ENCODE results near the gene TLL2. TPM values are rescaled to one million over a fixed set of nuclear protein-coding genes. Genes with fewer than 3 reads are reported as not detected.

Gene TLL2
- polyA plus RNA-seq, 2 of the 4 experiments (the other 2 are of a cell fraction) = 0.08 to 0.13 TPM

DNA sequence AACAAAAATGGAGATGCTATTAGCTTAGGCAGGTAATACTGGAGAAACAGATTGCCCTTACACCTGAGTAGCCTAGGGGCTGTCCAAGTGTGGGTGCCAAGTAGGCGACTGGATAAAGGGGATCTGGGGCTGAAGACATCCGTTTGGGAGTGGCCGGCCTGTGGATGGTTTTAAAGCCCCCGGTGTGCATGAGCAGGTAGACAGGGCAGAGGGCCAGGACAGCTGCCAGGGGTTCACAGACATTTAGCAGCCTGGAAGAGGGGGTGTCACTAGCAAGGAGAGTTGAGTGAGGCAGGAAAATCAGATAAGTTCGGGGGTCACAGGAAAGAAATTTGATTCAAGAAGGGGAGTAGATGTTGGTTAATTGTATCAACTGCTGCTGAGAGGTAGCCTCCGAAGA lies 153.4 kb downstream of the TLL2 start:
- Histone ChIP-seq H3K4me1 (no peaks in the 10 kb centered on the region), H3K9me3 (no peaks in the 10 kb centered on the region), H3K4me3 (no peak overlapping the region), H3K27ac (no peak overlapping the region), H3K4me2 (no peak overlapping the region)
- no peak for DNase-seq (ENCODE audit: low read depth in 1 of 2, low spot score in 1 of 2)
- TF ChIP-seq, protein P1, sequence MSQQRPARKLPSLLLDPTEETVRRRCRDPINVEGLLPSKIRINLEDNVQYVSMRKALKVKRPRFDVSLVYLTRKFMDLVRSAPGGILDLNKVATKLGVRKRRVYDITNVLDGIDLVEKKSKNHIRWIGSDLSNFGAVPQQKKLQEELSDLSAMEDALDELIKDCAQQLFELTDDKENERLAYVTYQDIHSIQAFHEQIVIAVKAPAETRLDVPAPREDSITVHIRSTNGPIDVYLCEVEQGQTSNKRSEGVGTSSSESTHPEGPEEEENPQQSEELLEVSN (IDR thresholded peaks at IDR 0.05; ENCODE audit: borderline replicate concordance, low read depth) = no peak
- no peak for TF ChIP-seq ZC3H11A (IDR thresholded peaks at IDR 0.05)
- TF ChIP-seq CBX2 (IDR thresholded peaks at IDR 0.05; ENCODE audit: borderline replicate concordance, low read depth) = no peak
- TF ChIP-seq MYC (IDR thresholded peaks at IDR 0.05; ENCODE audit: borderline replicate concordance, low read length) = no peak
- ChIA-PET POLR2A (no interaction called here), CTCF (interaction anchor here (2.6 to 3.2 kb wide), 2 partner anchors 11 kb away, joined by 13 to 17 read pairs; no protein-coding TSS in a partner anchor)
- no peak for ATAC-seq
- no peak for FAIRE-seq
- WGBS (ENCODE audit: missing lambda C conversion rate) = 47% methylated on average over 6 of the region's 6 CpGs

DNA sequence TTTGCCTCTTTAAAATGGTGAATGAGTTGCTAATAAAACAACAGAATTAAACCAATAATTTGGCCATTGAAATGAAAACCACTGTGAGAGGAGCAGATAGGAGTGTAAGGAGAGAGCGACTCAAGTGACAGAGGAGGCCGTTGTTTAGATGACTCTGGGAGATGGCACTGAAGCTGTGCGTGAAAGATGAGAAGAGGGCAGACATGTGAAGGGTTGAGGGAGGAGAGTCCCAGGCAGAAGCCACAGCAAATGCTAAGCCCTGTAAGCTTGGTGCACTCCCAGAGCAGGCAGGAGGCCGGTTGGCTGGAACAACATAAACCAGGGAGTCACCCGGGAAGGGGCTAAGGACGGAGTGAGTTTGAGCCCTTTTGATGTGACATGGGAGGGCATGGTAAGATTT lies 154.1 kb downstream of the TLL2 start:
- H3K4me2 ChIP-seq = no peak overlapping the region
- 50% methylated on average over 6 of the region's 6 CpGs for WGBS (ENCODE audit: missing lambda C conversion rate)
- DNase-seq (ENCODE audit: low read depth in 1 of 2, low spot score in 1 of 2) = no peak
- TF ChIP-seq MAFK (IDR thresholded peaks at IDR 0.05; ENCODE audit: partially characterized antibody) = no peak
- TF ChIP-seq, protein P1 (IDR thresholded peaks at IDR 0.05; ENCODE audit: borderline replicate concordance, low read depth) = no peak
- TF ChIP-seq, protein P2, sequence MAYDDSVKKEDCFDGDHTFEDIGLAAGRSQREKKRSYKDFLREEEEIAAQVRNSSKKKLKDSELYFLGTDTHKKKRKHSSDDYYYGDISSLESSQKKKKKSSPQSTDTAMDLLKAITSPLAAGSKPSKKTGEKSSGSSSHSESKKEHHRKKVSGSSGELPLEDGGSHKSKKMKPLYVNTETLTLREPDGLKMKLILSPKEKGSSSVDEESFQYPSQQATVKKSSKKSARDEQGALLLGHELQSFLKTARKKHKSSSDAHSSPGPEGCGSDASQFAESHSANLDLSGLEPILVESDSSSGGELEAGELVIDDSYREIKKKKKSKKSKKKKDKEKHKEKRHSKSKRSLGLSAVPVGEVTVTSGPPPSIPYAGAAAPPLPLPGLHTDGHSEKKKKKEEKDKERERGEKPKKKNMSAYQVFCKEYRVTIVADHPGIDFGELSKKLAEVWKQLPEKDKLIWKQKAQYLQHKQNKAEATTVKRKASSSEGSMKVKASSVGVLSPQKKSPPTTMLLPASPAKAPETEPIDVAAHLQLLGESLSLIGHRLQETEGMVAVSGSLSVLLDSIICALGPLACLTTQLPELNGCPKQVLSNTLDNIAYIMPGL (CRISPR knock-in tag; IDR thresholded peaks at IDR 0.05; ENCODE audit: borderline replicate concordance) = no peak
- TF ChIP-seq ZFP36 (IDR thresholded peaks at IDR 0.05; ENCODE audit: borderline replicate concordance, partially characterized antibody) = no peak
- no peak for TF ChIP-seq TFCP2L1 (CRISPR knock-in tag; IDR thresholded peaks at IDR 0.05)
- no peak for TF ChIP-seq GATA3 (IDR thresholded peaks at IDR 0.05; ENCODE audit: borderline replicate concordance)
- TF ChIP-seq MYC (IDR thresholded peaks at IDR 0.05; ENCODE audit: borderline replicate concordance, low read length) = no peak
- TF ChIP-seq ATOH8 (CRISPR knock-in tag; IDR thresholded peaks at IDR 0.05; ENCODE audit: low read depth) = no peak
- no peak for TF ChIP-seq NPAS2 (CRISPR knock-in tag; IDR thresholded peaks at IDR 0.05; ENCODE audit: borderline replicate concordance)
- TF ChIP-seq, protein P3, sequence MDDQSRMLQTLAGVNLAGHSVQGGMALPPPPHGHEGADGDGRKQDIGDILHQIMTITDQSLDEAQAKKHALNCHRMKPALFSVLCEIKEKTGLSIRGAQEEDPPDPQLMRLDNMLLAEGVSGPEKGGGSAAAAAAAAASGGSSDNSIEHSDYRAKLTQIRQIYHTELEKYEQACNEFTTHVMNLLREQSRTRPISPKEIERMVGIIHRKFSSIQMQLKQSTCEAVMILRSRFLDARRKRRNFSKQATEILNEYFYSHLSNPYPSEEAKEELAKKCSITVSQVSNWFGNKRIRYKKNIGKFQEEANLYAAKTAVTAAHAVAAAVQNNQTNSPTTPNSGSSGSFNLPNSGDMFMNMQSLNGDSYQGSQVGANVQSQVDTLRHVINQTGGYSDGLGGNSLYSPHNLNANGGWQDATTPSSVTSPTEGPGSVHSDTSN (IDR thresholded peaks at IDR 0.05) = no peak
- TF ChIP-seq JUNB (IDR thresholded peaks at IDR 0.05) = no peak
- TF ChIP-seq RNF2 (IDR thresholded peaks at IDR 0.05; ENCODE audit: borderline replicate concordance, low read depth) = no peak
- no peak for TF ChIP-seq RCOR1 (IDR thresholded peaks at IDR 0.05; ENCODE audit: low read depth, low read length)
- TF ChIP-seq EP300 (IDR thresholded peaks at IDR 0.05) = no peak
- no peak for TF ChIP-seq EHMT2 (IDR thresholded peaks at IDR 0.05; ENCODE audit: low read depth)
- TF ChIP-seq NR3C1 (IDR thresholded peaks at IDR 0.05) = no peak
- TF ChIP-seq CBX8 (IDR thresholded peaks at IDR 0.05) = no peak
- H3K9me3 ChIP-seq = no peaks in the 10 kb centered on the region
- FAIRE-seq = no peak
- no peak overlapping the region for H3K4me3 ChIP-seq
- H3K27ac ChIP-seq = no peak overlapping the region
- no peak for ATAC-seq
- ChIA-PET POLR2A (no interaction called here), CTCF (interaction anchor here (1.3 to 3.2 kb wide), 3 partner anchors 11 to 25 kb away, joined by 3 to 17 read pairs (median 3); no protein-coding TSS in a partner anchor)
- H3K4me1 ChIP-seq = no peaks in the 10 kb centered on the region
